GM19328 (cell line): ENCODE data around the gene CCDC177.
A peak's percentile ranks its signal among the peaks of the same experiment; 100 is the strongest.

Experiments
- ATAC-seq: cut with Tn5 transposase; IDR thresholded peaks from one replicate; pipeline ENCODE4 v1.9.1; 2021; ENCODE audit warnings: mild to moderate bottlenecking, moderate library complexity; ENCODE audit not compliant: unreplicated experiment

The CCDC177 gene

GRCh38 chr14:69574263-69574953, at the start of gene CCDC177:
TSS of gene CCDC177 (minus strand) at chr14:69574871. CDS start at chr14:69573622, 1,249 bp downstream.
- ATAC-seq = no peak

GRCh38 chr14:69624136-69624535, 49.5 kb upstream of the CCDC177 start:
- ATAC-seq = no peak

GRCh38 chr14:69620981-69621380, 46.3 kb upstream of the CCDC177 start:
- ATAC-seq = no peak

- ATAC-seq = no peak
These were observed 45.5 kb upstream of the CCDC177 start for GRCh38 chr14:69620211-69620611.

GRCh38 chr14:69619012-69619411, 44.3 kb upstream of the CCDC177 start:
- ATAC-seq = no peak

- no peak for ATAC-seq
These were observed 43.1 kb upstream of the CCDC177 start for GRCh38 chr14:69617796-69618195.

- no peak for ATAC-seq
These were observed 41.7 kb upstream of the CCDC177 start for GRCh38 chr14:69616408-69616773.

- ATAC-seq = peak; percentile 33
These were observed 41.1 kb upstream of the CCDC177 start for GRCh38 chr14:69615496-69616407.

- ATAC-seq = no peak
These were observed 40.4 kb upstream of the CCDC177 start for GRCh38 chr14:69615121-69615495.

- no peak for ATAC-seq
These were observed 39.9 kb upstream of the CCDC177 start for GRCh38 chr14:69614592-69614991.

GRCh38 chr14:69613312-69614073, 38.8 kb upstream of the CCDC177 start:
- ATAC-seq = no peak

- no peak for ATAC-seq
These were observed 38.1 kb upstream of the CCDC177 start for GRCh38 chr14:69612783-69613130.

- ATAC-seq = no peak
These were observed 37.5 kb upstream of the CCDC177 start for GRCh38 chr14:69612014-69612782.

GRCh38 chr14:69611172-69612013, 36.7 kb upstream of the CCDC177 start, which contains the start of gene SUSD6:
TSS of gene SUSD6 (plus strand) at chr14:69611596. CDS start at chr14:69658593, 46,997 bp downstream.
- ATAC-seq = peak; percentile 50

GRCh38 chr14:69610874-69611171, 36.2 kb upstream of the CCDC177 start:
- no peak for ATAC-seq

GRCh38 chr14:69610020-69610873, 35.6 kb upstream of the CCDC177 start:
- ATAC-seq = no peak

- ATAC-seq = no peak
These were observed 31.9 kb upstream of the CCDC177 start for GRCh38 chr14:69606258-69607184.

GRCh38 chr14:69605738-69606137, 31.1 kb upstream of the CCDC177 start:
- no peak for ATAC-seq
